SU-DHL-6 (cell line): ENCODE results near the gene CCSAP.

Experiments used
- H2AFZ ChIP-seq: fragments of 200-600 bp; sonication (generic); 2 replicates; pipeline ENCODE4 v1.6.1; 2014; ENCODE audit warnings: low read depth, mild to moderate bottlenecking, moderate library complexity, mixed read lengths, antibody characterized with exemption, low read length; ENCODE audit not compliant: severe bottlenecking
- H3F3A ChIP-seq: fragments of 200-600 bp; shearing (Covaris generic); 2 replicates; pipeline ENCODE4 v1.6.0; 2016; ENCODE audit warnings: antibody characterized with exemption, mild to moderate bottlenecking; ENCODE audit not compliant: insufficient read depth
- H3K27ac ChIP-seq: fragments of 200-600 bp; sonication (generic); 2 replicates; pipeline ENCODE4 v1.5.1; 2016; ENCODE audit warnings: low read depth, mild to moderate bottlenecking, low read length, moderate library complexity, mixed read lengths
- H3K27me3 ChIP-seq: fragments of 200-600 bp; sonication (generic), shearing (Covaris generic); 2 replicates; pipeline ENCODE4 v1.6.0; 2014; ENCODE audit warnings: mild to moderate bottlenecking, low read length
- H3K36me3 ChIP-seq: fragments of 200-600 bp; sonication (generic); 2 replicates; pipeline ENCODE4 v1.6.1; 2014; ENCODE audit warnings: mild to moderate bottlenecking, low read length, mixed read lengths
- H3K4me2 ChIP-seq: fragments of 300-600, 200-600 bp; shearing (Covaris generic), sonication (generic); 2 replicates; pipeline ENCODE4 v1.6.0; 2014; ENCODE audit warnings: low read length, low read depth, mild to moderate bottlenecking; ENCODE audit not compliant: poor library complexity, severe bottlenecking
- H3K4me3 ChIP-seq: fragments of 200-600 bp; sonication (generic); 2 replicates; pipeline ENCODE4 v1.5.1; 2014; ENCODE audit warnings: antibody characterized with exemption, low read length, mild to moderate bottlenecking, mixed read lengths; ENCODE audit not compliant: insufficient read depth, poor library complexity, severe bottlenecking
- H3K79me2 ChIP-seq: fragments of 200-600 bp; sonication (generic); 2 replicates; pipeline ENCODE4 v1.6.1; 2014; ENCODE audit warnings: mild to moderate bottlenecking, low read length, moderate library complexity; ENCODE audit not compliant: insufficient read depth
- H3K9ac ChIP-seq: fragments of 200-600 bp; sonication (generic); 2 replicates; pipeline ENCODE4 v1.7.0; 2014; ENCODE audit warnings: mild to moderate bottlenecking, low read length
- H3K9me2 ChIP-seq: fragments of 200-600 bp; sonication (generic); replicated peaks from 2 replicates; pipeline ENCODE4 v1.6.1; 2014; ENCODE audit warnings: low read length; ENCODE audit not compliant: insufficient read depth
- H3K9me3 ChIP-seq: fragments of 200-600 bp; sonication (generic); 2 replicates; pipeline ENCODE4 v1.6.1; 2014; ENCODE audit warnings: low read length, mixed read lengths; ENCODE audit not compliant: insufficient read depth
- H4K20me1 ChIP-seq: fragments of 200-600 bp; sonication (generic); 2 replicates; pipeline ENCODE4 v1.6.1; 2014; ENCODE audit warnings: low read depth, mild to moderate bottlenecking, antibody characterized with exemption, low read length, moderate library complexity, mixed read lengths
- EZH2phosphoT487 ChIP-seq: fragments of 200-600 bp; sonication (generic), shearing (Covaris generic); conservative IDR thresholded peaks from 2 replicates; pipeline ENCODE4 v1.6.1; 2018; ENCODE audit warnings: mild to moderate bottlenecking, antibody characterized with exemption, low read length, moderate library complexity, mixed read lengths
- TF ChIP-seq, protein P1 (sequence below): fragments of 200-600 bp; sonication (generic); IDR thresholded peaks from one replicate; pipeline ENCODE4 v1.5.1; 2017; ENCODE audit warnings: antibody characterized with exemption, mild to moderate bottlenecking, low read length, moderate library complexity; ENCODE audit not compliant: insufficient read depth, poor library complexity, severe bottlenecking

CCSAP gene

DNA sequence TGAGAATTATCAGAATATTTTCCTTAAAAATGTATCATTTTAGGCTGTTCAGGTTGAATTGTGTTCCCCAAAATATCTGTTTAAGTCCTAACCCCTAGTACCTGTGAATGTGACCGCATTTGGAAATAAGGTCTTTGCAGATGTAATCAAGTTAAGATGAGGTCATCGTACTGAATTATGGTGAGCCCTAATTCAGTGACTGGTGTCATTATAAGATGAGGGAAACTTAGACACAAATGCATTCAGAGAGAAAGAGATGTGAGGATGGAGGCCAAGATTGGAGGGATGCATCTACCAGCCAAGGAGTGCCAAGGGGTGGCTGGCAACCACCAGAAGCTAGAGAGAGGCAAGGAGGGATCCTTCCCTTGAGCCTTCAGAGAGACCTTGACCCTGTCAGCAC, 67.8 kb downstream of the CCSAP start:
- H3K27me3 ChIP-seq = no peaks in the 10 kb centered on the region
- no peak overlapping the region for H2AFZ ChIP-seq
- TF ChIP-seq EZH2phosphoT487 = no peak
- TF ChIP-seq, protein P1, sequence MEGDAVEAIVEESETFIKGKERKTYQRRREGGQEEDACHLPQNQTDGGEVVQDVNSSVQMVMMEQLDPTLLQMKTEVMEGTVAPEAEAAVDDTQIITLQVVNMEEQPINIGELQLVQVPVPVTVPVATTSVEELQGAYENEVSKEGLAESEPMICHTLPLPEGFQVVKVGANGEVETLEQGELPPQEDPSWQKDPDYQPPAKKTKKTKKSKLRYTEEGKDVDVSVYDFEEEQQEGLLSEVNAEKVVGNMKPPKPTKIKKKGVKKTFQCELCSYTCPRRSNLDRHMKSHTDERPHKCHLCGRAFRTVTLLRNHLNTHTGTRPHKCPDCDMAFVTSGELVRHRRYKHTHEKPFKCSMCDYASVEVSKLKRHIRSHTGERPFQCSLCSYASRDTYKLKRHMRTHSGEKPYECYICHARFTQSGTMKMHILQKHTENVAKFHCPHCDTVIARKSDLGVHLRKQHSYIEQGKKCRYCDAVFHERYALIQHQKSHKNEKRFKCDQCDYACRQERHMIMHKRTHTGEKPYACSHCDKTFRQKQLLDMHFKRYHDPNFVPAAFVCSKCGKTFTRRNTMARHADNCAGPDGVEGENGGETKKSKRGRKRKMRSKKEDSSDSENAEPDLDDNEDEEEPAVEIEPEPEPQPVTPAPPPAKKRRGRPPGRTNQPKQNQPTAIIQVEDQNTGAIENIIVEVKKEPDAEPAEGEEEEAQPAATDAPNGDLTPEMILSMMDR = no peak
- no peaks in the 10 kb centered on the region for H3K9me2 ChIP-seq
- peaks cover 58% of the 10 kb centered on the region for H3K79me2 ChIP-seq
- H3K9me3 ChIP-seq = no peaks in the 10 kb centered on the region
- H3K36me3 ChIP-seq = no peaks in the 10 kb centered on the region
- peaks cover 9% of the 10 kb centered on the region; the same call in 1 of the 2 replicates for H4K20me1 ChIP-seq
- H3K4me3 ChIP-seq = no peak overlapping the region
- no peak overlapping the region for H3K4me2 ChIP-seq
- H3K9ac ChIP-seq = no peak overlapping the region
- H3K27ac ChIP-seq = no peak overlapping the region
- no peaks in the 10 kb centered on the region for H3F3A ChIP-seq

GRCh38 chr1:229273507-229274232, 69.2 kb downstream of the CCSAP start:
- H3K36me3 ChIP-seq = no peaks in the 10 kb centered on the region
- H3K27me3 ChIP-seq = no peaks in the 10 kb centered on the region
- H3K9me3 ChIP-seq = no peaks in the 10 kb centered on the region
- H3K27ac ChIP-seq = no peak overlapping the region
- no peak overlapping the region for H3K4me2 ChIP-seq
- no peak overlapping the region for H3K9ac ChIP-seq
- H3F3A ChIP-seq = no peaks in the 10 kb centered on the region
- peaks cover 9% of the 10 kb centered on the region; the same call in 1 of the 2 replicates for H4K20me1 ChIP-seq
- H2AFZ ChIP-seq = no peak overlapping the region
- TF ChIP-seq, protein P1 = no peak
- TF ChIP-seq EZH2phosphoT487 = no peak
- H3K9me2 ChIP-seq = no peaks in the 10 kb centered on the region
- peaks cover 50% of the 10 kb centered on the region for H3K79me2 ChIP-seq
- H3K4me3 ChIP-seq = no peak overlapping the region

GRCh38 chr1:229272164-229273158, 70.4 kb downstream of the CCSAP start:
- TF ChIP-seq EZH2phosphoT487 = no peak
- TF ChIP-seq, protein P1 = no peak
- Histone ChIP-seq H3F3A (no peaks in the 10 kb centered on the region), H3K9me3 (no peaks in the 10 kb centered on the region), H3K36me3 (no peaks in the 10 kb centered on the region), H2AFZ (no peak overlapping the region), H3K27me3 (no peaks in the 10 kb centered on the region), H3K79me2 (peaks cover 50% of the 10 kb centered on the region), H3K4me2 (peak overlapping the region; percentile 90), H3K27ac (no peak overlapping the region), H3K9ac (peak overlapping the region; percentile 79), H4K20me1 (peaks cover 9% of the 10 kb centered on the region; the same call in 1 of the 2 replicates), H3K9me2 (no peaks in the 10 kb centered on the region), H3K4me3 (peak overlapping the region; percentile 96)
